NCI-H345 (cell line): ENCODE results near the gene CMIP.
"Not testable (repeated sequence)": the region's sequence is repeated elsewhere in the genome, so short reads cannot be mapped to it uniquely, and the experiment has no call there.

Experiments
- DNase-seq: peaks from one replicate; lab custom pipeline; 2025; lab: John Stamatoyannopoulos, UW

Gene CMIP

GRCh38 chr16:81719993-81720392 lies 275.4 kb downstream of the CMIP start:
- DNase-seq, result no peak

- DNase-seq, result no peak
Measured at GRCh38 chr16:81720973-81721906, 276.6 kb downstream of the CMIP start.

- DNase-seq, result peak; percentile 78
Measured at GRCh38 chr16:81723098-81723723, 278.6 kb downstream of the CMIP start.

GRCh38 chr16:81728435-81728834 lies 283.8 kb downstream of the CMIP start:
- no peak for DNase-seq

- DNase-seq, result no peak
Measured at GRCh38 chr16:81729451-81729850, 284.8 kb downstream of the CMIP start.

GRCh38 chr16:81730090-81731051 lies 285.8 kb downstream of the CMIP start:
- DNase-seq, result peak; percentile 91

GRCh38 chr16:81731649-81732048 lies 287.0 kb downstream of the CMIP start:
- no peak for DNase-seq

GRCh38 chr16:81732699-81733098 lies 288.1 kb downstream of the CMIP start:
- DNase-seq, result no peak

GRCh38 chr16:81733295-81733694 lies 288.7 kb downstream of the CMIP start:
- no peak for DNase-seq

- no peak for DNase-seq
Measured at GRCh38 chr16:81734632-81735434, 290.2 kb downstream of the CMIP start.

- DNase-seq, result peak; percentile 92
Measured at GRCh38 chr16:81737885-81738536, 293.4 kb downstream of the CMIP start.

GRCh38 chr16:81738783-81739496 lies 294.3 kb downstream of the CMIP start:
- no peak for DNase-seq

- no peak for DNase-seq
Measured at GRCh38 chr16:81739503-81739902, 294.9 kb downstream of the CMIP start.

- DNase-seq, result no peak
Measured at GRCh38 chr16:81740169-81740568, 295.6 kb downstream of the CMIP start.

- not testable (repeated sequence) for DNase-seq
Measured at GRCh38 chr16:81741430-81741770, 296.8 kb downstream of the CMIP start.

GRCh38 chr16:81744385-81744784 lies 299.8 kb downstream of the CMIP start:
- DNase-seq, result no peak

- no peak for DNase-seq
Measured at GRCh38 chr16:81744911-81745310, 300.3 kb downstream of the CMIP start.

- no peak for DNase-seq
Measured at GRCh38 chr16:81745704-81746558, 301.3 kb downstream of the CMIP start.

GRCh38 chr16:81746566-81746965 lies 302.0 kb downstream of the CMIP start:
- DNase-seq, result no peak
